ENCODE results near the gene GTF2IRD1.

- no peak for TF ChIP-seq CTCF (conservative IDR thresholded peaks at IDR 0.05 in 1 of 2, IDR thresholded peaks at IDR 0.05 in 1 of 2; ENCODE audit: low read depth in 1 of 2, low read length in 2 of 2)
- TF ChIP-seq EZH2 (IDR thresholded peaks at IDR 0.05; ENCODE audit: low read length, missing control alignments): no peak
Measured at GRCh38 chr7:74623135-74623534, 169.4 kb downstream of the GTF2IRD1 start.
